Lower lobe of right lung (tissue), 2 donors: ENCODE results near the gene CADM2. TPM values are rescaled to one million over a fixed set of nuclear protein-coding genes. Genes with fewer than 3 reads are reported as not detected.

Source experiments
- ATAC-seq, 2 donors: fragments of 200-7000 bp; cut with Tn5 transposase; one replicate each; pipeline ENCODE4 v1.9.1; 2020 to 2022; ENCODE audit warnings: mild to moderate bottlenecking in 2 of 2, moderate library complexity in 2 of 2
- DNase-seq: peaks from one replicate; pipeline ENCODE4 v3.0.0-alpha.2; 2020
- H3K27ac ChIP-seq: fragments of 200-600 bp; one replicate; pipeline ENCODE4 v1.8.0; 2022
- H3K27me3 ChIP-seq: fragments of 200-600 bp; one replicate; pipeline ENCODE4 v1.8.0; 2022; ENCODE audit warnings: low read depth
- H3K36me3 ChIP-seq: fragments of 200-600 bp; one replicate; pipeline ENCODE4 v1.8.0; 2022; ENCODE audit warnings: mild to moderate bottlenecking
- H3K4me1 ChIP-seq: fragments of 200-600 bp; one replicate; pipeline ENCODE4 v1.8.0; 2022
- H3K4me3 ChIP-seq: fragments of 200-600 bp; one replicate; pipeline ENCODE4 v1.8.0; 2022; ENCODE audit warnings: mild to moderate bottlenecking
- H3K9me3 ChIP-seq: fragments of 200-600 bp; one replicate; pipeline ENCODE4 v1.8.0; 2022
- intact Hi-C: fragments of 100-400 bp; cut with DNase I; formaldehyde crosslinking; loops from one replicate; pipeline ENCODE4 v1.11.0; 2022
- total RNA-seq: library from RNA; stranded (reverse); fragmentation: NEBNext Ultra II Directional; extraction: Animal tissue kit (Norgen Biotek cat#: 25700); gene quantifications from one replicate; pipeline ENCODE4 v1.2.1, GENCODE V29; 2021
- TF ChIP-seq, protein P1 (sequence below): fragments of 200-600 bp; IDR thresholded peaks from one replicate; pipeline ENCODE4 v1.8.0; 2022; ENCODE audit warnings: antibody characterized with exemption, mild to moderate bottlenecking
- donor health status: DM: no; HTN: yes; CAD: no; lungs with severe emphysema.

CADM2 gene
- total RNA-seq, 1 donor from 2014 or later, result 0.83 TPM

- TF ChIP-seq, protein P1, sequence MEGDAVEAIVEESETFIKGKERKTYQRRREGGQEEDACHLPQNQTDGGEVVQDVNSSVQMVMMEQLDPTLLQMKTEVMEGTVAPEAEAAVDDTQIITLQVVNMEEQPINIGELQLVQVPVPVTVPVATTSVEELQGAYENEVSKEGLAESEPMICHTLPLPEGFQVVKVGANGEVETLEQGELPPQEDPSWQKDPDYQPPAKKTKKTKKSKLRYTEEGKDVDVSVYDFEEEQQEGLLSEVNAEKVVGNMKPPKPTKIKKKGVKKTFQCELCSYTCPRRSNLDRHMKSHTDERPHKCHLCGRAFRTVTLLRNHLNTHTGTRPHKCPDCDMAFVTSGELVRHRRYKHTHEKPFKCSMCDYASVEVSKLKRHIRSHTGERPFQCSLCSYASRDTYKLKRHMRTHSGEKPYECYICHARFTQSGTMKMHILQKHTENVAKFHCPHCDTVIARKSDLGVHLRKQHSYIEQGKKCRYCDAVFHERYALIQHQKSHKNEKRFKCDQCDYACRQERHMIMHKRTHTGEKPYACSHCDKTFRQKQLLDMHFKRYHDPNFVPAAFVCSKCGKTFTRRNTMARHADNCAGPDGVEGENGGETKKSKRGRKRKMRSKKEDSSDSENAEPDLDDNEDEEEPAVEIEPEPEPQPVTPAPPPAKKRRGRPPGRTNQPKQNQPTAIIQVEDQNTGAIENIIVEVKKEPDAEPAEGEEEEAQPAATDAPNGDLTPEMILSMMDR, result no peak
- ATAC-seq, result no peak
- intact Hi-C loops, result no loop called here
These were observed 841.9 kb downstream of the CADM2 start for GRCh38 chr3:85800676-85801075.

GRCh38 chr3:85801955-85802354, 843.2 kb downstream of the CADM2 start:
- intact Hi-C loops, result no loop called here
- ATAC-seq, result no peak
- Histone ChIP-seq H3K36me3 (no peaks in the 10 kb centered on the region), H3K4me3 (no peak overlapping the region), H3K27ac (no peak overlapping the region), H3K9me3 (no peaks in the 10 kb centered on the region), H3K27me3 (no peaks in the 10 kb centered on the region), H3K4me1 (no peaks in the 10 kb centered on the region)
- TF ChIP-seq, protein P1, result no peak
- no peak for DNase-seq

More at GRCh38 chr3:85800676-85801075, 841.9 kb downstream of the CADM2 start:
- Histone ChIP-seq H3K4me1 (no peaks in the 10 kb centered on the region), H3K27ac (no peak overlapping the region), H3K36me3 (no peaks in the 10 kb centered on the region), H3K9me3 (no peaks in the 10 kb centered on the region), H3K27me3 (no peaks in the 10 kb centered on the region), H3K4me3 (no peak overlapping the region)
- no peak for DNase-seq

GRCh38 chr3:85808755-85809154, 850.0 kb downstream of the CADM2 start:
- no peak overlapping the region for H3K27ac ChIP-seq
- TF ChIP-seq, protein P1, result no peak
- H3K27me3 ChIP-seq, result no peaks in the 10 kb centered on the region
- DNase-seq (no peak), ATAC-seq (no peak)
- intact Hi-C loops, result no loop called here
- no peaks in the 10 kb centered on the region for H3K36me3 ChIP-seq
- no peak overlapping the region for H3K4me3 ChIP-seq
- no peaks in the 10 kb centered on the region for H3K9me3 ChIP-seq
- no peaks in the 10 kb centered on the region for H3K4me1 ChIP-seq

DNA sequence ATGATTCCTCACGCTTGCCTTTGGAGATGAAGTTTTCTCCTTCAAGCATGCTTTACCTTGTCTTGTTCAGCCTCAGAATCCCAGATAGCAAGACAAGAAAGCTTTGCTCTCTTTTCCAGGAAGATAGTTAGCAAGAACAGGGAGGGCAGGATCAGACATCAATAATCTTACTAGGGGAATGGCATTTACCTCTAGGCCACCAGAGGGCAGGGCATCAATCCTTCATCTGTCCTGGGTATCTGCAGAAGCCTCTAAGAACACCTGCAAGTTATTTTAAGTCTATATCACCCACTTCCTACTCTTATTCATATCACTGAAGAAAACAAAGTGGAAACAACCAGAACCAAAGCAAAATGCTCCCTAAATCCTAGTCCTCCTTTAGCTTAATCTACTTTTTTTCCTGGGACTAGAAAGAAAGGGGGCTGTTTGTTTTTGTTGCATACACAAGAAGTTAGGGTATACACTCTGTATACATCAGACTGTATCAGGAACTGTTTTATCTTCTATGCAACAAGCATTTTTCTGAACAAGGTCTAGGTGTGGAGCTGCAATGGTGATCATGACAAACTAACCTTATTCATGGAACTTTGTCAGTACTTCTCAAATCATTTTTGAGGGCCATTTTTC, 862.5 kb downstream of the CADM2 start:
- H3K27ac ChIP-seq, result no peak overlapping the region
- H3K27me3 ChIP-seq, result no peaks in the 10 kb centered on the region
- TF ChIP-seq, protein P1, result peak; percentile 32
- DNase-seq (no peak), ATAC-seq (peak in 1 of 2 donors; percentile 46)
- no peak overlapping the region for H3K4me3 ChIP-seq
- no peaks in the 10 kb centered on the region for H3K9me3 ChIP-seq
- H3K4me1 ChIP-seq, result no peaks in the 10 kb centered on the region
- H3K36me3 ChIP-seq, result no peaks in the 10 kb centered on the region
- intact Hi-C loops, result no loop called here

DNA sequence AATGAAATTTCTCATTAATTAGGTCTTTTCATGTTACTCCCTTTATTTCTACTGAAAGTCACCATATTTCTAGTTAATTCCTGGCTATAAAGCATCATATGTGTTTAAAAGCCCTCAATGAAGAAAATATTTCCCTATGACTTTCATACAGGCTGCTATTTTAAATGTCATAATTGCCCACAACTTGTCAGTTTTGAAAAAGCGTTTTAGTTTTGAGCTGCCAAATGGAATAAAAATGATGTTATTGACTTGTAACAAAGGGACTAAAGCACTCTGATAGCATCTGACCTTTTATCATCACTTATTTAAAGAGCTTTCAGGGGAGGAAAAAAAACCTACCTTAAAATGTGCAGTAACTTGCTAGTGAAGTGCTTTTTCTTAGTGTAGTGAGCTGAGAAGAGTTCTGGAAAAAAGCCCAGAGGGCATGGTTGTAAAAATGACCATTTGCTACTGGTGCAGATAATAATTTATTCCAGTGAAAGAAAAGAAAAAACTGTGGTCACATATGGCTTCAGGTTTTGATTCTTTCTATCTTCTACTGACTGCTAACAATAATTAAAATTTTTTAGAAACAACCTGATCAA, 877.2 kb downstream of the CADM2 start:
- no peaks in the 10 kb centered on the region for H3K4me1 ChIP-seq
- ATAC-seq, result no peak
- H3K27me3 ChIP-seq, result no peaks in the 10 kb centered on the region
- H3K27ac ChIP-seq, result no peak overlapping the region
- H3K9me3 ChIP-seq, result no peaks in the 10 kb centered on the region
- TF ChIP-seq, protein P1, result no peak
- no peaks in the 10 kb centered on the region for H3K36me3 ChIP-seq
- intact Hi-C loops, result no loop called here
- DNase-seq, result no peak
- no peak overlapping the region for H3K4me3 ChIP-seq
